Activated naive CD4-positive, alpha-beta T cell treated with anti-CD3 and anti-CD28 coated beads, Interleukin-2, amount 50 U/mL, for 24 hours (primary cell): ENCODE measurements around the gene SYNGR2.

Experiments used
- H3K27ac Mint-ChIP-seq: one replicate; pipeline ENCODE4 v1.8.0; 2021; ENCODE audit warnings: mild to moderate bottlenecking, mixed read lengths
- H3K27me3 Mint-ChIP-seq: one replicate; pipeline ENCODE4 v1.8.0; 2021; ENCODE audit warnings: mixed read lengths
- H3K36me3 Mint-ChIP-seq: one replicate; pipeline ENCODE4 v1.8.0; 2021; ENCODE audit warnings: mixed read lengths
- H3K4me1 Mint-ChIP-seq: one replicate; pipeline ENCODE4 v1.8.0; 2021; ENCODE audit warnings: mixed read lengths
- H3K4me3 Mint-ChIP-seq: one replicate; pipeline ENCODE4 v1.8.0; 2021; ENCODE audit warnings: mild to moderate bottlenecking, mixed read lengths
- H3K9me3 Mint-ChIP-seq: one replicate; pipeline ENCODE4 v1.8.0; 2021; ENCODE audit warnings: mixed read lengths

SYNGR2 gene

DNA sequence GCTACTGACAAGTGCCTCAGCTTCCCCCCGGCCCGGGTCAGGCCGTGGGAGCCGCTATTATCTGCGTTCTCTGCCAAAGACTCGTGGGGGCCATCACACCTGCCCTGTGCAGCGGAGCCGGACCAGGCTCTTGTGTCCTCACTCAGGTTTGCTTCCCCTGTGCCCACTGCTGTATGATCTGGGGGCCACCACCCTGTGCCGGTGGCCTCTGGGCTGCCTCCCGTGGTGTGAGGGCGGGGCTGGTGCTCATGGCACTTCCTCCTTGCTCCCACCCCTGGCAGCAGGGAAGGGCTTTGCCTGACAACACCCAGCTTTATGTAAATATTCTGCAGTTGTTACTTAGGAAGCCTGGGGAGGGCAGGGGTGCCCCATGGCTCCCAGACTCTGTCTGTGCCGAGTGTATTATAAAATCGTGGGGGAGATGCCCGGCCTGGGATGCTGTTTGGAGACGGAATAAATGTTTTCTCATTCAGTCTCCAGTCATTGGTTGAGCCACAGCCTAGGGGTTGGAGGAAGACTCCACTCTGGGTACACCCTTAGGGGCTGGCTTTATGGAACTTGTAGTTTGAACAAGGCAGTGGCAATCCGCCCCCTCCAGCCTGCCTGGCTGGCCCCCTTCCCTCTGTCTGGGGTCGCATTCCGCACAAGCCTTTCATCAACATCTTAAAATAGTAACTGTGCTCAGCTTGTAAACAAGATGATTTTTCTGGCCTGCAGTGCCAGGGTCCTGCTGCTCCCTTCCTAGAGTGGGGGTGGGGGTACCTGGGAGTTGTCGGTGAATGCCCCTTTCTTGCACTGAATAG is 4.1 kb downstream of the SYNGR2 start:
- Mint-ChIP-seq H3K27ac (peak overlapping the region; percentile 32), H3K4me3 (peak overlapping the region; percentile 43), H3K27me3 (no peaks in the 10 kb centered on the region), H3K4me1 (peaks cover 65% of the 10 kb centered on the region), H3K36me3 (peaks cover 6% of the 10 kb centered on the region), H3K9me3 (no peaks in the 10 kb centered on the region)

DNA sequence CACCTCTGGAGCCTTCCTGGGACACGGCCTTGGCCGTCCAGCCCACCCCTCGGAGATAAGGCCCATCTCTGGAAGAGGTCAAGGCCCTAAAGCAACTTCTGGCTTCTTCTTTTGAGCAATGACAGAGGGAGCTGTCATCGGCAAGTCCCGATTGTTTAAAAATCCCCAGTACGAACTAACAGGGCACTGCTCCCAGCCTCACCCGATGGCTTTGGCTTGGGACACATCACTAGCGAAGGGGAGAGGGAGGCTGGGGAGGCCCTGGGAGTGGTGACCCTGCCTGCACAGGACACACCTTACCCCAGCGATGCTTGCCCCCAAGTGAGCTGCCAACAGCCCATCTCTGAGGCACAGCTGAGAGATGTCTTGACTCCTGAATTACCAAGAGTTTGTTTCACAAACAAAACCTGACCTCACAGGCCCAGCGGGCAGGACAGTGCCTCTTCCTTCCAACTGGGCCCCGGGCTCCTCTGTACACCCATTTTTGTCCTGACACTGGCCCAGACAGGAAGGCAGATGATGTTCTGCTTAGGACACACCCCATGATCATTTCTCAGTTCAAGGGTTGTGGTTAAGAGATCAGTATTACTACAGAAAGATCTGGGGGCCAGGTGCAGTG is 4.8 kb downstream of the SYNGR2 start:
- no peaks in the 10 kb centered on the region for H3K27me3 Mint-ChIP-seq
- peak overlapping the region; percentile 23 for H3K27ac Mint-ChIP-seq
- H3K4me3 Mint-ChIP-seq, result peak overlapping the region; percentile 54
- peaks cover 65% of the 10 kb centered on the region for H3K4me1 Mint-ChIP-seq
- peaks cover 6% of the 10 kb centered on the region for H3K36me3 Mint-ChIP-seq
- H3K9me3 Mint-ChIP-seq, result no peaks in the 10 kb centered on the region

- H3K27ac Mint-ChIP-seq, result peak overlapping the region; percentile 51
- peaks cover 65% of the 10 kb centered on the region for H3K4me1 Mint-ChIP-seq
- peaks cover 6% of the 10 kb centered on the region for H3K36me3 Mint-ChIP-seq
Measured at GRCh38 chr17:78174346-78174869, 6.0 kb downstream of the SYNGR2 start.

GRCh38 chr17:78174870-78175642 is 6.7 kb downstream of the SYNGR2 start:
- Mint-ChIP-seq H3K27ac (no peak overlapping the region), H3K36me3 (peaks cover 6% of the 10 kb centered on the region), H3K4me3 (no peak overlapping the region), H3K27me3 (no peaks in the 10 kb centered on the region), H3K9me3 (no peaks in the 10 kb centered on the region), H3K4me1 (peaks cover 61% of the 10 kb centered on the region)

More at GRCh38 chr17:78174346-78174869, 6.0 kb downstream of the SYNGR2 start:
- Mint-ChIP-seq H3K27me3 (no peaks in the 10 kb centered on the region), H3K9me3 (no peaks in the 10 kb centered on the region), H3K4me3 (no peak overlapping the region)

DNA sequence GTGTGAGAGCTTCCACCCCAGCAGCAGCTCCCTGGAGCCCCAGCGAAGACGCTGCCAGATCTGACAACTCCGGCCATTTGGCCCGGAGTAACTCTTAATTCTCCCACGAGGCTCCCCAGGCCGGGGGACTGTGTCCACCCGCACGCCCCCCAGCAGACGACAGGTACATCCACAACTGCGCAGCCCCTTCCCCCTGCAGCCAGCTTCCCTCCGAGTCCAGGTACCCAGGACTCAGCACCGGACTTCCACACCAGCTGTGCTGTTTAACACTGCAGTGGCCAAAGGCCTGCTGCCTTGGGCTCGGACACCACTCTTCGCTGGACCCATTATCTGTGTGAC is 7.2 kb downstream of the SYNGR2 start:
- H3K4me1 Mint-ChIP-seq, result peaks cover 60% of the 10 kb centered on the region
- no peaks in the 10 kb centered on the region for H3K27me3 Mint-ChIP-seq
- H3K27ac Mint-ChIP-seq, result no peak overlapping the region
- H3K9me3 Mint-ChIP-seq, result no peaks in the 10 kb centered on the region
- H3K4me3 Mint-ChIP-seq, result no peak overlapping the region
- peaks cover 6% of the 10 kb centered on the region for H3K36me3 Mint-ChIP-seq

- Mint-ChIP-seq H3K4me1 (peaks cover 53% of the 10 kb centered on the region), H3K27me3 (no peaks in the 10 kb centered on the region), H3K4me3 (no peak overlapping the region), H3K9me3 (no peaks in the 10 kb centered on the region), H3K36me3 (peaks cover 3% of the 10 kb centered on the region), H3K27ac (peak overlapping the region; percentile 84)
Measured at GRCh38 chr17:78176548-78177025, 8.2 kb downstream of the SYNGR2 start.

GRCh38 chr17:78179372-78179771 is 11.0 kb downstream of the SYNGR2 start:
- no peak overlapping the region for H3K4me3 Mint-ChIP-seq
- H3K9me3 Mint-ChIP-seq, result no peaks in the 10 kb centered on the region
- no peaks in the 10 kb centered on the region for H3K27me3 Mint-ChIP-seq
- H3K27ac Mint-ChIP-seq, result peak overlapping the region; percentile 35
- peaks cover 25% of the 10 kb centered on the region for H3K4me1 Mint-ChIP-seq
- no peaks in the 10 kb centered on the region for H3K36me3 Mint-ChIP-seq

- Mint-ChIP-seq H3K36me3 (no peaks in the 10 kb centered on the region), H3K9me3 (no peaks in the 10 kb centered on the region), H3K4me1 (peaks cover 24% of the 10 kb centered on the region), H3K27me3 (no peaks in the 10 kb centered on the region), H3K4me3 (peak overlapping the region; percentile 36), H3K27ac (no peak overlapping the region)
Measured at GRCh38 chr17:78180083-78180482, 11.7 kb downstream of the SYNGR2 start.

GRCh38 chr17:78180508-78180907 is 12.1 kb downstream of the SYNGR2 start:
- H3K4me3 Mint-ChIP-seq, result peak overlapping the region; percentile 36
- no peaks in the 10 kb centered on the region for H3K27me3 Mint-ChIP-seq
- H3K27ac Mint-ChIP-seq, result no peak overlapping the region
- H3K36me3 Mint-ChIP-seq, result no peaks in the 10 kb centered on the region
- H3K9me3 Mint-ChIP-seq, result no peaks in the 10 kb centered on the region
- H3K4me1 Mint-ChIP-seq, result peaks cover 21% of the 10 kb centered on the region

DNA sequence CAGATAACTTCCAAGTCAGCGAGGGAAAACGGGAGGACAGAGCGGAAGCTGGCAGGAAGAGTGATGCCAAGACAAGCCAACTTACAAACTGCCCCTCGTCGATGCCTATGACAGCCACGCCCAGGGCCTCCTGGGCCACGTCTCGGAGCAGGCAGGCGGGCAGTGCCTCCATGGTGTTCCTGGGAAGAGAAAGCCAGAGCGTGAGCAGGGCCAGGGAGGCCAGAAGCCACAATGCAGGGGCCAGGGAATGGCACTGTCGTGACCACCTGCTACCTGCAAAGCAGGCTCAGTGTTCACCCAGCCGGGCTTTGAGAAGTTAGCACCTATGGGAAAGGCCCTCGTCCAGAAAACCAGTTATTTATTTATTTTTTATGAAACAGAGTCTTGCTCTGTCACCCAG is 14.1 kb downstream of the SYNGR2 start:
- no peaks in the 10 kb centered on the region for H3K36me3 Mint-ChIP-seq
- H3K4me3 Mint-ChIP-seq, result no peak overlapping the region
- peaks cover 14% of the 10 kb centered on the region for H3K4me1 Mint-ChIP-seq
- H3K27ac Mint-ChIP-seq, result no peak overlapping the region
- H3K27me3 Mint-ChIP-seq, result no peaks in the 10 kb centered on the region
- H3K9me3 Mint-ChIP-seq, result no peaks in the 10 kb centered on the region

- H3K4me1 Mint-ChIP-seq, result peaks cover 18% of the 10 kb centered on the region
- no peaks in the 10 kb centered on the region for H3K36me3 Mint-ChIP-seq
Measured at GRCh38 chr17:78183916-78184315, 15.5 kb downstream of the SYNGR2 start.

DNA sequence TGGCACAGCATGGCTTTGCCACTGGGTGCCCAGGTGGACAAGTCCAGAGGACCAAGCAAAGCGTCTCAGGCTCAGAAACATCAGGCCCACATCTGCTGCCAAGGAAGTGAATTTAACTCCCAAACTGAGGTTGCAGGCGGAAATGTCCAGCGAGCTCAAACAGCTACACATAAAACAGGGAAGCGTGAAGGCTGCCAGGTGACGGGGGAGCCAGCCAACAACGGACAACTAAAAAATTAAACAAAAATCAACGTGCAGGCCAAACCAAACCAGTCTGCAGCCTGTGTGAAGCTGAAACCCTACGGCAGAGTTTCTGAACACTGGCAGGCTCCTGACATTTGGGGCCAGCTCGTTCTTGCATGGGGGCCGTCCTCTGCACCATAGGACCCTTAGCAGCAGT is 16.0 kb downstream of the SYNGR2 start:
- H3K9me3 Mint-ChIP-seq, result no peaks in the 10 kb centered on the region
- no peaks in the 10 kb centered on the region for H3K36me3 Mint-ChIP-seq
- no peaks in the 10 kb centered on the region for H3K27me3 Mint-ChIP-seq
- H3K4me1 Mint-ChIP-seq, result peaks cover 18% of the 10 kb centered on the region
- peak overlapping the region; percentile 26 for H3K4me3 Mint-ChIP-seq
- H3K27ac Mint-ChIP-seq, result no peak overlapping the region

More at GRCh38 chr17:78183916-78184315, 15.5 kb downstream of the SYNGR2 start:
- Mint-ChIP-seq H3K27ac (no peak overlapping the region), H3K9me3 (no peaks in the 10 kb centered on the region), H3K27me3 (no peaks in the 10 kb centered on the region), H3K4me3 (no peak overlapping the region)

DNA sequence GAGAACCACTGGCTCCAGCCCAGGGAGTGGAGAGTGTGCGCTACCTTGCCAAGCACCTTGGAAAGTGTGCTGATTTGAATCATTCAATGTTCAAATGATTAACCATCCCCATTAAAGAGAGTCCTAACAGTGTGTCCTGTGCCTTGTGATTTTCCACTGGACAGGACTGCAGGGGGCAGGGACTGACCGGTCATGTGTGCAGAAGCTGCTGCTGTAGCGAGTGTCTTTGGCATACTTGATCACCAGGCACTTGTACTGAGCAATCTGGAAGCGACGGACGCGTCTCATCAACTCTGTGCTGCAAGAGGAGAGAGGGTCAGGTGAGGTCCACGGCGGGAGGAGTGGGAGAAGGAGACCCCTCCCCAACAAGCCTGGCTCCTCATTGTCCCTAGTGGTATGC is 16.5 kb downstream of the SYNGR2 start:
- H3K27ac Mint-ChIP-seq, result peak overlapping the region; percentile 80
- no peaks in the 10 kb centered on the region for H3K36me3 Mint-ChIP-seq
- peaks cover 18% of the 10 kb centered on the region for H3K4me1 Mint-ChIP-seq
- no peaks in the 10 kb centered on the region for H3K9me3 Mint-ChIP-seq
- no peaks in the 10 kb centered on the region for H3K27me3 Mint-ChIP-seq
- H3K4me3 Mint-ChIP-seq, result peak overlapping the region; percentile 49

DNA sequence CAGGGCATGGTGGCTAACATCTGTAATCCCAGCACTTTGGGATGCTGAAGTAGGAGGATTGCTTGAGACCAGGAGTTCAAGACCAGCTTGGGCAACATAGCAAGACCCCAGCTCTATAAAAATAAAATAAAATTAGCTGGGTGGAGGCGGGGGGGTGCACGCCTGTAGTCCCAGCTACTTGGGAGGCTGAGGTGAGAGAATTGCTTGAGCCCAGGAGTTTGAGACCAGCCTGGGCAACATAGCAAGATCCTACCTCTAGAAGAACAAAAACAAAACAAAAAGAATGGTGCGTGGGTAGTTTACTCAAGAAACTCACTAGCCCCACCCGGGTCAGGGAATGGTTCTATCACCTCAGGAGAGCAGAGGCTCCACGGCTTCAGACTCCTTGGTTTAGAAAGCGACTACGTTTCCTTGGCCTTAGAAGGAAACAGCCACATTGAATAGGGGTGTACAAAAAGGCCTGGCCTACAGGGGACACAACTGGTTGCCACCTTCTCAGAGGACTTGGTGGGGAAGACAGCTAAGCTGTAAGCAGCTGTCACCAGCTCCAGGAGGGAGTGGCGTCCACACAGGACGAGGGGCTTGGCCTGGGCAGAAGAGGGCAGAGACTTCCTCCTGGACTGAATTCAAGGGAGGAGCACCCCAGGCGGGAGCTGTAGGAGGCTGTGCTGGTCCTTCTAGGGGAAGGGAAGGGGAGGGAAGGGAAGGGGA is 17.8 kb downstream of the SYNGR2 start:
- Mint-ChIP-seq H3K36me3 (no peaks in the 10 kb centered on the region), H3K9me3 (no peaks in the 10 kb centered on the region), H3K27me3 (no peaks in the 10 kb centered on the region), H3K4me1 (peaks cover 13% of the 10 kb centered on the region), H3K27ac (no peak overlapping the region), H3K4me3 (peak overlapping the region; percentile 51)
